NCI-H524 (cell line): ENCODE measurements around the gene ZMYND8.
"Not testable (repeated sequence)": the region's sequence is repeated elsewhere in the genome, so short reads cannot be mapped to it uniquely, and the experiment has no call there.

Experiments
- DNase-seq, 2 experiments: peaks; one replicate each; lab custom pipeline; 2025; lab: John Stamatoyannopoulos, UW

ZMYND8 gene

GRCh38 chr20:47246061-47246777, 110.3 kb downstream of the ZMYND8 start:
- no peak for DNase-seq

DNA sequence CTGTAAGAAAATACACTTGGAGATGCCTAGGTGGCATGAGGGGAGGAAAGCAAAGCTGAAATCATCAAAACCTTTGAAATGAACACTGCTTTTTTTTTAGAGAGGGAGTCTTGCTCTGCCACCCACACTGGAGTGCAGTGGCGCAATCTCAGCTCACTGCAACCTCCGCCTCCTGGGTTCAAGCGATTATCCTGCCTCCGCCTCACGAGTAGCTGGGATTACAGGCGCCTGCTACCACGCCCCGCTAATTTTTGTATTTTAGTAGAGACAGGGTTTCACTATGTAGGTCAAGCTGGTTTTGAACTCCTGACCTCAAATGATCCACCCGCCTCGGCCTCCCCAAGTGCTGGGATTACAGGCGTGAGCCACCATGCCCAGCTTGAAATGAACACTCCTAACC, 111.3 kb downstream of the ZMYND8 start:
- DNase-seq: not testable (repeated sequence)

GRCh38 chr20:47244451-47244850, 112.0 kb downstream of the ZMYND8 start:
- no peak for DNase-seq

DNA sequence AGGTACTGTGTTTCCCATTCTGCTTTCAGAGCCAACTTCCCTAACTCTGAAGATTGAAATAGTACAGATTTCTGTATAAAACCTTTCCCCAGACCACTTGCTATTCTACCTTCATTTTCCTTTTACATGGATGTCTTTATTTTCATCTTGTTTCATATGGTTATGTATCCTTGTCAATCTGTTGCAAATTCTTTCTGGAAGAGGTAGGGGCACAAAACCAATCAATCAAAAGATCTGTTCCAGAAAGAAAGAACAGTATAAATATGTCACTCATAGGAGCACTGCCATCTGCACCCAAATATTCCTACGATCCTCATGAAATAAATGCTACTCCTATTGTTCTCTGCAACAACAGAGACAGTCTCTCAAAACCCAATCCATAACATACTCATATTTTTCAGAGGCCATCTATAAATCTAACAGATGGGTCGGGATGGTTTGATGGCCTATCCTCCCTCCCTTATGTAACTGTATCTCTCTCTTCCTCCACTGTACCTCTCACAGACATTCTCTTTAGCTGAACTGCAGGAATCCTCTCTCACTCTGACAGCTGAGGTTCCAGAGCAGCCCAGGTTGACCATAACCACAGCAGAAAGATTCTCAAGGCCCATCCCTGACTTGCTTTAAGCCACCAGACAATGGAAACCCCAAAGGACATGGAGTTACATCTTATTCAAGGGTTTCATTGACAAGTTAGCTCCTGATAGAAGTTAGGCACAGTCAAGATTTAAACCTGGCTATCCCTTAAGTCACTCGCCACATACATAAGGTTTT, 112.8 kb downstream of the ZMYND8 start:
- DNase-seq: no peak

DNA sequence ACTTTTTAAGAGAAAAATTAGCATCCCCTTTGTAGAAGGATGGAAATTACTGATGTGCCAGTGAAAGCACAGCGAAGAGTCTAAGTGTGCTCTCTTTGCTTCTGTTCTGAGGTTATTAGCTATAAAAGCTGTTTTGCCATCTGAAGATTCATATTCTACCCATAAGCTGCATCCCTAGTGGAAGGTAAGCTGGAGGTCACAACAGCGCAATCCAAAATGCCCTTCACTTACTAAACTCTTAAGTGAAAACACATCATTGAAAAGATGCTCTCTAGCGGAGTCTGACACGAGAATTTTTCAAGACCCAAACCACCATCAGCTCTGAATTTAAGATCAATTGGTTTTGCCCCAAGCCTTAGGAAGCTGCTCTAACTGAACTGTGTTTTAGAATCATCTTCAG, 113.5 kb downstream of the ZMYND8 start:
- no peak for DNase-seq

DNA sequence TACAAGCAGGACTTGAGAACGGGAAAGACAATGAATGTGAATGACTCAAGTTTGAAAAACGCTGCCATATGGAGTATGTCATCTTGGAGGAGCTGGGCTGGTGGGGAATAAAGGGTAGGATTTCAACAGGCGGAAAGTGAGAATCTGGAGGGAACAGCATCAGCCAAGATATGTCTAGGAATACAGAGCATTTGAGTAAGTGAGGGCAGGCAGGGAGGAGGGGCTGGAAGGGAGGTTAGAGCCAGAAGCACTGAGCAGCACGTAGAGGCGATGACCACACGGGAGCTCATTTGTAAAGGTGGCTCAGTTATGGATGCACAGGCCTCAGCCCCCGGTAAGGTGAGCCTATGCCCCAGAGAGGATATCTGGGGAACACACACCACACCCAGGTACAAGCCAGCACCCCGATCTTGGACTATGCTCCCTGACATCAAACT, 115.1 kb downstream of the ZMYND8 start:
- peak in 1 of 2 experiments; percentile 20 for DNase-seq

GRCh38 chr20:47240096-47240495, 116.4 kb downstream of the ZMYND8 start:
- not testable (repeated sequence) for DNase-seq

- no peak for DNase-seq
Measured at GRCh38 chr20:47239719-47240067, 116.8 kb downstream of the ZMYND8 start.

- no peak for DNase-seq
Measured at GRCh38 chr20:47238780-47239718, 117.5 kb downstream of the ZMYND8 start.

DNA sequence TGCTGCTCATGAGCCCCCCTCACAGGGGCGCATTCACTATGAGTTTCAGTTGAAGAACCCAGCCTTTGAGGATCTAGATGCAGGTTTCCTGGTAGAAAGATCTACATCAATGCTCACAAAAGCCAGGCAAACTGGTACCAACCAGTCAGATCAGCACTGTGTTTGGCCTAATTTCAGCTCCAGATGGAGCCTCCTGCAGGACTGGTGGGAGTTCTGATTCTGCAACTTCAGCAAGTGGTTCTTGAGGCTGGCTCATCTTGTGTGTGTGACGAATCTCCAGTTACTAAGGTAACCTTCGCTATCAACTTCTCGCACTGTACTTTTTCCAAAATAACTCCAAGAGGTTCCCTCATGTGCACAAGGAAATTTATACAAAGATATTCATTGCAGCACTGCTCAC, 118.8 kb downstream of the ZMYND8 start:
- no peak for DNase-seq

DNA sequence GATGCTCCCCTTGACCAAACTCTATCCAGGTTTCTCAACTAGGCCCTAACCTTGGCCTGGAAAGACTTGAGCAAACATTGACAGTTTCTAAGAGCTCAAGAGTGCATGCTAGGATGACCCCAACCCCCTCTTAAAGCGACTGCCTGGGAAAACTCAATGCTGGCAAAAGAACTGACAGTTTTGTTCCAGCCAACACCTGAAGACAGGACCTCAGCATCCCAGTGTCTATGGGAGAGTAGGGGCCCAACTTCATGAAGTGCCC, 119.9 kb downstream of the ZMYND8 start:
- no peak for DNase-seq

GRCh38 chr20:47235853-47236638, 120.5 kb downstream of the ZMYND8 start:
- no peak for DNase-seq

DNA sequence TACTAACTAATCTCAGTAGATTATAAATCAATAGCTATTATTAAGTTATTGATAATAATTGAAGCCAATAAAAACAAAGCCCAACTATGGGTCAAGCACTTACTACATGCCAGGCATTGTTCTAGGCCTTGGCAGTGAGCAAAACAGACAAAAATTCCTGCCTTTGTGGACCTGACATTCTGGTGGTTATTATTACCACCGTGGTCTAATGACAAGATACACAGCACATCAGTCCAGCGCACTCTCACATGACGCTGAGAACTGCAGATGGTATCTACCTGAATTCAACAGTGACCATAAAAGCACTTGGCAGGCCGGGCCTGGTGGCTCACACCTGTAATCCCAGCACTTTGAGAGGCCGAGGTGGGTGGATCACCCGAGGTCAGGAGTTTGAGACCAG, 121.4 kb downstream of the ZMYND8 start:
- DNase-seq: no peak

- no peak for DNase-seq
Measured at GRCh38 chr20:47233333-47234188, 122.9 kb downstream of the ZMYND8 start.

DNA sequence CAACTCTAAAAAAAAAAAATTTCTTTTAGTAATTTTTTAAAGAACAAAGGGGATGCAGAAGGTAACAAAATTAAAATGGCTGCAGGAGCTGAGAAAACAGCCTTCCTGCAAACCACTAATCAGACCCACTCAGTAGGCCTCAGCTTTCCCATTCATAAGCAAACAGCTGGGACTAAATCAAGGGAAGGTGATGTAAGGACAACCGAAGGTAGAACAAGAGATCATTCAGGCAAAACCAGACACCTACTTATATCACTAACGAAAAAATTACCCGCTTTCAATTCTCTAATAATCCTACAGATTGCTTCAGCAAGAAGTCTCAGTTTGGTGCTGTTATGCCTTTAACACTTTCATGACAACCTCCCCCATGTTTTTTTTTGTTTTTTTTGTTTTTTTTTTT, 124.0 kb downstream of the ZMYND8 start:
- no peak for DNase-seq

GRCh38 chr20:47231382-47232039, 125.0 kb downstream of the ZMYND8 start:
- DNase-seq: no peak

DNA sequence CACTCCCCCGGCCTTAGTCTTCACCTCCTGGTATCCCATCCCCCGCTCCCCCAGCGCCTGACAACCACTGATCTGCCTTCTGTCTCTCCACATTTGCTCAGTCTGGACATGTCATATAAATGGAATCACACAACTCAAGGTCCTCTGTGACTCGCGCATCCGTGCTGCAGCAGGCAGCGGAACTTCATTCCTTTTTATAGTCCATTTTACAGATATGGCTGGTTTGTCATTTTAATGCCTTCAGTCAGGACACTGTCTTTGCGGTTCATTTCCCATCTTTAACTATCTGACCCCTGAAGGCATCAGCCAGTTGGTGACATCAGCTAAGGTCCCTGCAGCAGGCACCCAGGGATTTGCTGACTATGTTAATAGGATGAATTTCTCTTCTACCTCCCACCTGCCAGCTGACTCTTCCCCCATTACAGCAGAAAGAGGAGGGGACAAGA, 125.7 kb downstream of the ZMYND8 start:
- no peak for DNase-seq

DNA sequence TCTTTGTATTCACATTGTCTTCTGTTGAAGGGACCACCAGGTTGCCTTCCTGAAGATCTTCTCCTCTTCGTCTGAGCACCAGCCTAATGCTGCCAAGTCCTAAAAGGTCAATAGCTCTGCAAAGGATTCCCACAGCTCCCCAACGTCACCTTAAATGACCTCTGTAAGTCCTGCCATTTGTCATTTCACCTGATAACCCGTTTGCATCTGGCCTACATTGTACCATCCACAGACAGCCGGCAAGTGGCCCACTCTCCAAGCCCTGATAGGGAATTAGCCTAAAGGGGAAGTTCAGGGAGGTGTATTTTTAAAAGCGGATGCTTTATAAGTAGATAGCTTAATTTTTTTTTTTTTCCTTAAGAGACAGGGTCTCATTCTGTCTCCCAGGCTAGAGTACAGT, 127.8 kb downstream of the ZMYND8 start:
- no peak for DNase-seq

DNA sequence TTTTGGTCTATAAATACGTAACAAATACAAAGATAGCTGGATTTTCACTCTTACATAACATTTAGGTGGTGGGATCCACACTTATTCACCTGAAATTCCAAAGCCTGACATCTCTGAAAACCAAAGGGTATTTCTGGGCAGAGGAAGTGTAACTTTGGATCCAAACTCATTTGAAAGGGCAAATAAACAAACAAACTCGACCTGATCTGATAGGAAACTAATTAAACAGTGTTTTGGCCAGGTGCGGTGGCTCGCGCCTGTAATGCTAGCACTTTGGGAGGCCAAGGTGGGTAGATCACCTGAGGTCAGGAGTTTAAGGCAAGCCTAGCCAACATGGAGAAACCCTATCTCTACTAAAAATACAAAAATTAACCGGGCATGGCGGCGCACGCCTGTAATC, 128.9 kb downstream of the ZMYND8 start:
- DNase-seq: no peak

GRCh38 chr20:47227119-47227518, 129.4 kb downstream of the ZMYND8 start:
- no peak for DNase-seq
